A549 treated with CORT108297 at 1 μM for 4 hours (cell line): ENCODE data around the gene SMAD1. TPM values are rescaled to one million over a fixed set of nuclear protein-coding genes. Genes with fewer than 3 reads are reported as not detected.

Experiments used
- total RNA-seq: library from RNA; stranded (reverse); fragments of 200-300 nt; extraction: Qiagen RNA extraction; gene quantifications from 5 replicates; pipeline ENCODE4 v1.2.3, GENCODE V29; 2022

SMAD1 gene
- 9.0 to 13.8 TPM (median 10.3 TPM) in 5 replicates for total RNA-seq

DNA sequence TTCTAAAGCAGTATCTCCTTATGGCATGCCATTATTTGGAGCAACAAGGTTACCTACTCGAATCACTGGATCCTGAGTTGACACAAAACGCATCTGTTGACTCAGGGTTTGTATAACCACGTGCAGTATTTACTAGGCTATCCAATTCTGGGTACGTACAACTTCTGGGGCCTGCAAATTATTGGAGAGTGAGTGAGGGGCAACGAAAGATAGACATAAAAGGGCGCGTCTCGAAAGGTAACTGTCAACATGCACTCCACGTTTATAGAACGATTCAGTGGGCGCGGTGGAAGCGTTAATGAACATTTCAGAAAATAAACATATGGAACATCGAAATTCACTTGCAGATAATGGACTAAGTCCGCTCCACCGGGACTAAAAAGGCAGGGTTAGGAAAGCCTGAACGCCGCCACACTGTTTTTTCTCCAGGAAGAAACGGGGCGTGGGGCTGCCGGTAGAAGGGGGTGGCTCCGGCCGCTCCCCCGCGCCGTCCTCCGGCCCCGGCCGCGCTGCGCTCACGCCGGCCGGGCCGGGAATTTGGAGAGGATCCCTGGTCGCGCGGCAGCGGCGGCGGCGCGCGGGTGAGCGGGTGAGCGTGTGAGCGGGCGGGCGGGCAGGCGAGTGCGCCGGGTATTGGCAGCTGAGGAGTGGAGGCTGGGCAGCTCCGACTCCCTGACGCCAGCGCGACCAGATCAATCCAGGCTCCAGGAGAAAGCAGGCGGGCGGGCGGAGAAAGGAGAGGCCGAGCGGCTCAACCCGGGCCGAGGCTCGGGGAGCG is at the start of gene SMAD1:
TSS of gene SMAD1 (plus strand) at position 690 of the 778 bp plus-strand sequence. CDS start 32,761 bp downstream, outside the sequence.

Other genes starting within 250 kb of the SMAD1 start
- gene MMAA, start 137.5 kb downstream of the SMAD1 start, total RNA-seq: 1.3 to 1.6 TPM (median 1.3 TPM) in 5 replicates
- not detected in 5 replicates for gene C4orf51, start 198.3 kb downstream of the SMAD1 start, total RNA-seq